Mucosa of rectum (tissue), 2 donors: ENCODE data around the gene PODXL2.
"Not testable (repeated sequence)": the region's sequence is repeated elsewhere in the genome, so short reads cannot be mapped to it uniquely, and the experiment has no call there.

Experiments
- H3K27ac ChIP-seq, 2 donors: one replicate each; pipeline ENCODE4 v1.7.0; 2013; ENCODE audit warnings: inconsistent platforms in 2 of 2, low read depth in 2 of 2, low read length in 2 of 2
- H3K27me3 ChIP-seq, 2 donors: one replicate each; pipeline ENCODE4 v1.7.0; 2013; ENCODE audit warnings: low read length in 2 of 2; ENCODE audit not compliant: control insufficient read depth in 2 of 2, insufficient read depth in 2 of 2
- H3K36me3 ChIP-seq, 2 donors: one replicate each; pipeline ENCODE4 v1.7.0; 2013; ENCODE audit warnings: low read length in 2 of 2; ENCODE audit not compliant: control insufficient read depth in 2 of 2, insufficient read depth in 2 of 2
- H3K4me1 ChIP-seq, 2 donors: one replicate each; pipeline ENCODE4 v1.7.0; 2013; ENCODE audit warnings: low read length in 2 of 2, mild to moderate bottlenecking in 1 of 2; ENCODE audit not compliant: control insufficient read depth in 2 of 2, insufficient read depth in 2 of 2
- H3K4me3 ChIP-seq, 2 donors: one replicate each; pipeline ENCODE4 v1.7.0; 2013; ENCODE audit warnings: low read length in 2 of 2
- H3K9ac ChIP-seq, 2 donors: one replicate each; pipeline ENCODE4 v1.7.0; 2013; ENCODE audit warnings: low read length in 2 of 2, low read depth in 1 of 2, mild to moderate bottlenecking in 1 of 2
- H3K9me3 ChIP-seq, 2 donors: one replicate each; pipeline ENCODE4 v1.7.0; 2013; ENCODE audit warnings: low read length in 2 of 2; ENCODE audit not compliant: control insufficient read depth in 2 of 2
- donor health status: healthy.
- donor health status: Normal muscosa, but diverticular disease.

The PODXL2 gene

DNA sequence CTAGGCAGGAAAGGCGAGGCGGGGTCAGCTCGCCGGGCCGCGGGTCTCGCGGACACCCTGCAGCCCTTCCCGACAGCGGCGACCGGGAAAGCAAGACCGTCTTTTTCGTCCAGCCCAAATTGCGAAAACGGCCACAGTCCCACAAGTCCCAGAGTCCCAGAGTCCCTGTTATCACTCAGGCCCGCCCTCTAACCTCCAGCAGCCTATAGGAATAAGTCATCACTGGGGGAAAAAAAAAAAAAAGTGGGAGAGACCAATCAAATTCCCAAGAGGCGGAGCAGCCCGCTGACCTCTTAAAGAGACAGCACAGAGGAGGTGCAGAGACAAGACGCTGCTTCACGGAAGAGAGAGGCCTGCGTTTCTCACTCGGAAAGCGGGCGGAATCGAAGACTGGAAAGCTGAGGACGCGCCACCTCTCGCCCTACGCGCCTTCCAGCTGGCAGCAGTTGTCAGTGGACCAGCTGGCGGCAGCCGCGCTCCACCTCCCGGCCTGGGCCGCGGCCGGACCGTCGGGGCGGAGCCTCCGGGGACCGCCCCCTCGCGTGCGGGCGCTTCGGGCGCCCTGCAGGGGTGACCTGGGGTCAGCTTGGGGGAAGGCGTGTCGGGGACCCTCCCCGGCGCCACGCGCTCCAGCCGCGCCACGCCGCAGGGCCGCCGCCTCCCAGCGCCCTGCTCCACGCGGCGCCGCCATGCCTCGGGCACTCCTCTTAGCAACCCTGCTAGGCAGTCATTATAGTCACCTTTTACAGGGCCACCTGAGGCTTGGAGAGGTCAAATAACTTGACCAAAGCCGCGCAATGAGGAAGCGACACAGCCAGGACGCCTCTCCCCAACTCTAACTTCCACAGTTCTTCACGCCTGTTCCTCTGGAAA lies 38.2 kb upstream of the PODXL2 start, which contains the start of gene TPRA1:
Gene TPRA1 (minus strand): TSS at position 141 of the 873 bp plus-strand sequence. CDS start 10,587 bp downstream, outside the sequence.
- Histone ChIP-seq H3K27ac (peak within 1 kb of the TSS; percentile 90 to 93), H3K9ac (peak within 1 kb of the TSS; percentile 83 to 85), H3K36me3 (no peaks in the 10 kb centered on the region), H3K27me3 (no peaks in the 10 kb centered on the region), H3K4me1 (peaks cover 26 to 28% of the 10 kb centered on the region in 2 donors), H3K4me3 (peak within 1 kb of the TSS; percentile 84 to 89), H3K9me3 (no peaks in the 10 kb centered on the region)

DNA sequence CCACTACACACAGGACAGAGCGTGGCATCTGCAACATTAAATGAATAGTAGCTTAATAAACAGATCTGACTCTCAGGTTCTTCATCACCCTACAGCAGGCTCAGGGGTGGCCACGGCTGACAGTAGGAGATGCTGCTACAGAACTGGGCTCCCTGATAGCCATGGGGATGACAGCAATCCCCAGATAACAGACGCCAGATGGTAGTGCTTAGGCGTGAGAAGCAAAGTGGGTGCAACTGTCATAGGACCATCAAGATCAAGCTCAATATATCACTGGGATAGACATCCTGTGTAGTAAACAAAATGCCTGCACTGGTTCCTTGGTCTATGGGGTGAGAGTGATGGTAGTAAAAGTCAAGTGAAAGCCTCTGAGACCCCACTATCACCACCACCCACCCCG lies 35.8 kb upstream of the PODXL2 start:
- Histone ChIP-seq H3K4me3 (no peak overlapping the region), H3K9ac (no peak overlapping the region), H3K9me3 (no peaks in the 10 kb centered on the region), H3K27me3 (no peaks in the 10 kb centered on the region), H3K4me1 (peaks cover 21 to 26% of the 10 kb centered on the region in 2 donors), H3K27ac (no peak overlapping the region), H3K36me3 (no peaks in the 10 kb centered on the region)

DNA sequence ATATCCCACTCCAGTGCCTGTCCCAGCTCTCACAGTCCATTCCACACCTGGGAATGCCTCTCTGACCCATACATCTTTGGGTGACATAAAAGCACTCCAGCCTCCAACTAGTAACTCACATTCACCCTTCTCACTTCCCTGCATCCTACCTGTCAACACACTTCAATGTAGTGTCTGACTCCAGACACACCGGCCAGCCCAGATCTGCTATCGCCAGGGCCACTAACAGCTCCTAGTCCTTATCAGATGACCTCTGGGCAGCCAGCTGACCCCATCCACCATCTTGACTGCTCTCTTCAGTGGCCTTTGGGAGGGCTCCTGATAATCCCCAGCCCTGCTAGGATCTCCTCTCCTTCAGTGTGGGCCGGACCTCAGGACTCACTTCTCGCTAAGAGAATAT lies 33.7 kb upstream of the PODXL2 start:
- H3K27me3 ChIP-seq: no peaks in the 10 kb centered on the region
- peaks cover 14 to 21% of the 10 kb centered on the region in 2 donors for H3K4me1 ChIP-seq
- H3K36me3 ChIP-seq: no peaks in the 10 kb centered on the region
- H3K4me3 ChIP-seq: no peak overlapping the region
- H3K9ac ChIP-seq: no peak overlapping the region
- H3K9me3 ChIP-seq: no peaks in the 10 kb centered on the region
- no peak overlapping the region for H3K27ac ChIP-seq

DNA sequence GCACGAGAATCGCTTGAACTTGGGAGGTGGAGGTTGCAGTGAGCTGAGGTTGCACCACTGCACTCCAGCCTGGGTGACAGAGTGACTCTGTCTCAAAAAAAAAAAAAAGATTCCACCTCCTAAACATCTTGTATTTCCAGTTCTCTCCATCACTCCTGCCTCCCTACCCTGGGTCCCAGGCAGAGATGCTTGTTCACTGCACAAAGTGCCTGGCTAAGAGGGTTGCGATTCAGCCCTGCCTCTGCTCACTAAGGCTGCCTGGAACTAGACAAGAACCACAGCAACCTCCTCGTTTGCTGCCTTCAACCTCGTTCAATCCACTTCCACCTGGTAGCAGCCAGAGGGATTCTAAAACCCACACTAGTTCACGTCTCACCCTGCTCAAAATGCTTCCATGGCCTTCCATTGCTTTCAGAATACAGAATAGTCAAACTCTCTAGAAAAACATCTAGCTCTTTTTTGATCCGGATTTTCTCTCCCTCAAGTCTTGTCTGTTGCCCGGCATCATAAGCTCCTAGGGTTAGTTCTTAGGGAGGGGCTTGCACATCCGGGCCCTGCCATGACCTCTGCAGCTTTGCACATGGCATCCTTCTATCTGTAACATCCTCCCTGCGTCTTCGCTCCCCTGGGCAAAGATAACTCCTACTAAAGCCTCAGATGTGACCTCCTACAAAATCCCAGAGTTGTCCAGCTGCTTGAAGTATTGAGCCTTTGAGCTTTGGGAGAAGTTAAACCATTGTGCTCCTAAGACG lies 31.8 kb upstream of the PODXL2 start:
- Histone ChIP-seq H3K9me3 (no peaks in the 10 kb centered on the region), H3K27me3 (no peaks in the 10 kb centered on the region), H3K4me3 (peak overlapping the region in 1 of 2 donors; percentile 73), H3K36me3 (no peaks in the 10 kb centered on the region), H3K27ac (no peak overlapping the region), H3K9ac (no peak overlapping the region), H3K4me1 (peaks cover 3 to 8% of the 10 kb centered on the region in 2 donors)

DNA sequence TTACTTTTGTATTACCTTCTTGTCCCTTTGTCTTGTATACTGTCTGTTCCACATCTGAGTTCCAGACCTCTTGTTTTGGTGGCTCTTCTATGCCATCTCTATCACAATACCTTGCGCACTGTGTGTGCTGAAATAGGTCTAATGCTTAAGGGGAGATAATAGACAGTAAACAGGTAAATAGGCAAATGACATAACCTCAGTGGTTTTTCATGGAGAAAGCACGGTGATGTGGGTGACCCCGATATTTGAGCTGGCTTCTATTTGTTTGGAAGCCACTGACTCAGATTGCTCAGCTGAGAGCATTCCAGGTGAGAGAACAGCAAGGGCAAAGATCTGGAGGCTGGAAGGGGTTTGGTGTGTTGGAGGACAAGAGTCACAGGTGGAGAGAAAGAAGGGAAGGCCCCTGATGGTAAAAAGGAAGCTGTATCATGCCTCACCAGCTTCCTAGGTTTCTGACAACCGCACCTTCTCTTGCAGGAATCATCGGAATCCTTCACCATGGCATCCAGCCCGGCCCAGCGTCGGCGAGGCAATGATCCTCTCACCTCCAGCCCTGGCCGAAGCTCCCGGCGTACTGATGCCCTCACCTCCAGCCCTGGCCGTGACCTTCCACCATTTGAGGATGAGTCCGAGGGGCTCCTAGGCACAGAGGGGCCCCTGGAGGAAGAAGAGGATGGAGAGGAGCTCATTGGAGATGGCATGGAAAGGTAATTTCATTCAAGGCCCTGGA lies 30.0 kb upstream of the PODXL2 start:
- H3K27me3 ChIP-seq: no peaks in the 10 kb centered on the region
- no peak overlapping the region for H3K27ac ChIP-seq
- H3K4me1 ChIP-seq: peaks cover 3 to 8% of the 10 kb centered on the region in 2 donors
- no peaks in the 10 kb centered on the region for H3K36me3 ChIP-seq
- peak overlapping the region; percentile 70 to 73 for H3K4me3 ChIP-seq
- no peaks in the 10 kb centered on the region for H3K9me3 ChIP-seq
- peak overlapping the region; percentile 68 to 71 for H3K9ac ChIP-seq

DNA sequence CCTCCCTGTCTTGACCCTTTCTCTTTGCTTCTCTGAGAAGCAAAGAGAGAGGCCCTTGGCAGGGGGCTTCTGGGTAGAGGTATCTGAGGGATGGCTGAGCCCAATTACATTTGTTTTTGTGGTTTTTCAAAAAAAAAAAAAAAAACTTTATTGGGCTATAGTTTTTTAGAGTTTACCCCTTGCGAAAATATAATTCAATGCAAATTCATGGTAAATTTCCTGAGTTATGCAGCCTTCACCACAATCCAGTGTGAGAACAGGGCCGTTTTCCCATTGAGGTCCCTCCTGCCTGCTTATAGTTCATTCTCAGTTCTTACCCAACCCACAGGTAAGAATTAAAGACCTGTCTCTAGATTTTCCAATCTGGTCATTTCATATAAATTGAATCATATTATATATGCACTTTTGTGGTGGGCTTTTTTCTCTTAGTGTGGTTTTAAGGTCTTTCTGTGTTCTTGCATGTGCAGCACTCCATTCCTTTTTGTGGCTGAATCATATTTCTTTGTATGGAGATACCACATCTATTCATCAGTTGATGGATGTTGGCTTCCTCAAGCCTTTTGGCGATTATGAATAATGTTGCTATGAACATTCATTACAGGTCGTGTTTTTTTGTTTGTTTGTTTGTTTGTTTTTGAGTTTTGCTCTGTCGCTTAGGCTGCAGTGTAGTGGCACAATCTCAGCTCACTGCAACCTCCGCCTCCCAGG lies 28.1 kb upstream of the PODXL2 start:
- peaks cover 2% of the 10 kb centered on the region in 2 donors for H3K36me3 ChIP-seq
- no peak overlapping the region for H3K4me3 ChIP-seq
- H3K9me3 ChIP-seq: no peaks in the 10 kb centered on the region
- no peak overlapping the region for H3K27ac ChIP-seq
- H3K4me1 ChIP-seq: peaks cover 3 to 8% of the 10 kb centered on the region in 2 donors
- no peak overlapping the region for H3K9ac ChIP-seq
- no peaks in the 10 kb centered on the region for H3K27me3 ChIP-seq

DNA sequence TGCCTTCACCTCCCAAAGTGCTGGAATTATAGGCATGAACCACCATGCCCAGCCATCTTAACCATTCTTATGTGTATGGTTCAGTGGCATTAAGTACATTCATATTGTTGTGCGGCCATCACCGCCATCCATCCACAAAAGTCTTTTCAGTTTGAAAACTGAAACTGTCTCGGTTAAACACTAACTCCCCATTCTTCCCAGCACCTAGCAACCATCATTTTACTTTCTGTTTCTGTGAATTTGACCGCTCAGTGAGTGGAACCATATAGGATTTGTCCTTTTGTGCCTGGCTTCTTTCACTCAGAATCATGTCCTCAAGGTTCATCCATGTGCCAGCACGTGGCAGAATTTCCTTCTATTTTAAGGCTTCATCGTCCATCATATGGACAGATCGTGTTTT lies 24.9 kb upstream of the PODXL2 start:
- Histone ChIP-seq H3K9me3 (no peaks in the 10 kb centered on the region), H3K36me3 (peaks cover 14 to 28% of the 10 kb centered on the region in 2 donors), H3K27me3 (no peaks in the 10 kb centered on the region), H3K27ac (no peak overlapping the region), H3K4me1 (peaks cover 0 to 2% of the 10 kb centered on the region in 2 donors), H3K9ac (no peak overlapping the region), H3K4me3 (no peak overlapping the region)

DNA sequence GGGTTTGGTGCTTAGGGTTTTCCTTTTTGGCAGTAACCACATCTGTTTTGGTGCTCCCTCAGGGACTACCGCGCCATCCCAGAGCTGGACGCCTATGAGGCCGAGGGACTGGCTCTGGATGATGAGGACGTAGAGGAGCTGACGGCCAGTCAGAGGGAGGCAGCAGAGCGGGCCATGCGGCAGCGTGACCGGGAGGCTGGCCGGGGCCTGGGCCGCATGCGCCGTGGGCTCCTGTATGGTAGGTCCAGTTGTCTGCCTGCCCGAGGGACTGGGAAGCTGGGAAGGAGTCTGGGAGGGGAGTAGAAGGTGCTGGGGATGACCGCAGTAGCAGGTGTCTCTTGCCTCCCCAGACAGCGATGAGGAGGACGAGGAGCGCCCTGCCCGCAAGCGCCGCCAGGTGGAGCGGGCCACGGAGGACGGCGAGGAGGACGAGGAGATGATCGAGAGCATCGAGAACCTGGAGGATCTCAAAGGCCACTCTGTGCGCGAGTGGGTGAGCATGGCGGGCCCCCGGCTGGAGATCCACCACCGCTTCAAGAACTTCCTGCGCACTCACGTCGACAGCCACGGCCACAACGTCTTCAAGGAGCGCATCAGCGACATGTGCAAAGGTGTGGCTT lies 24.3 kb upstream of the PODXL2 start:
- H3K9me3 ChIP-seq: no peaks in the 10 kb centered on the region
- H3K4me3 ChIP-seq: no peak overlapping the region
- H3K27ac ChIP-seq: no peak overlapping the region
- H3K36me3 ChIP-seq: peaks cover 14 to 28% of the 10 kb centered on the region in 2 donors
- no peak overlapping the region for H3K9ac ChIP-seq
- no peaks in the 10 kb centered on the region for H3K27me3 ChIP-seq
- H3K4me1 ChIP-seq: no peaks in the 10 kb centered on the region

DNA sequence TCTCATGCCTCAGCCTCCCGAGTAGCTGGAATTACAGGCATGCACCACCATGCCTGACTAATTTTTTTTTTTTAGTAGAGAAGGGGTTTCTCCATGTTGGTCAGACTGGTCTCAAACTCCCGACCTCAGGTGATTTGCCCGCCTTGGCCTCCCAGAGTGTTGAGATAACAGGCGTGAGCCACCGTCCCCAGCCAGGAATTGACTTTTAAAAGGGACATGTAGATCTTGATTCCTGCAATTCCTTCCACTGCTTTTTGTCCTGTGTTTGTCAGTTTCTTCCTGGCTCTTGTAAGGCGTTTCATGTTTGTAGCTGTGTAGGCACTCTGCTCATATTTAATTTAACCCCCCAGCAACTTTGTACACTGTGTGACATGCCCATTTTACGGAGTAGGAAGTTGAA lies 23.4 kb upstream of the PODXL2 start:
- H3K9ac ChIP-seq, H3K27ac ChIP-seq, H3K4me3 ChIP-seq, H3K27me3 ChIP-seq, H3K4me1 ChIP-seq, H3K9me3 ChIP-seq: not testable (repeated sequence)
- peaks cover 14 to 31% of the 10 kb centered on the region in 2 donors for H3K36me3 ChIP-seq
